ENCODE data around the gene SCN4A. TPM values are rescaled to one million over a fixed set of nuclear protein-coding genes. Genes with fewer than 3 reads are reported as not detected.

SCN4A gene
- total and polyA plus RNA-seq, 8 donors = 0.05 to 0.88 (median 0.58) TPM

DNA sequence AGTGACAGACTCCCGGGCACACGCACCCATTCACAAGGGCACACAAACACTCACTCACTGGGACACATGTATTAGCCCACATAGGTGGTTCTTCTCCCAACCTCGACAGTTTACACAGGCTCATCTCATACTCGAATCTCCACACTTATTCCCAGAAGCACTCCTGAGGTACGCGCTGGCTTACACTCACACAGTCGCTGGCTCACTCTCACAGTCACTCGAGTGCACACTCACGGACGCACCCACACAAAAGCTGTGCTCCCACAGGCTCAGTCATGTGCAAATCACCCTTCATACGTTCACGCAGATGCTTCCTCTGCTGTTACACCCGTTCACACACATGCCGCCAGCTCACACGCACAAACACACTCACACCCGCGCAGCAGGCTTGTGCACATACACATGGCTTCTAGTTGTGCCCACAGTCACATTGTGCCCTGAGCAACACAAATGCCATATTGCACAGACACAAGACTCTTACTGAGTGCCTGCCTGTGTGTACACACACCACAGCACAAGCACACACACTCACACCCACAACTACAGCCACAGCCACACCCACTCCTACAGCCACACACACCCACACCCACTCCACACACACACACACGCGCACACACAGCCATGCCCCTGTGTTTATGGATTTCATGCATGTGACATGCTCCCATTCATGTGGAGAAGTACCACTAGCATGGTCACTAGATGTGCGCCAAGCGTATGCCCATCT, 17.1 kb upstream of the SCN4A start:
- TF ChIP-seq, protein P1, sequence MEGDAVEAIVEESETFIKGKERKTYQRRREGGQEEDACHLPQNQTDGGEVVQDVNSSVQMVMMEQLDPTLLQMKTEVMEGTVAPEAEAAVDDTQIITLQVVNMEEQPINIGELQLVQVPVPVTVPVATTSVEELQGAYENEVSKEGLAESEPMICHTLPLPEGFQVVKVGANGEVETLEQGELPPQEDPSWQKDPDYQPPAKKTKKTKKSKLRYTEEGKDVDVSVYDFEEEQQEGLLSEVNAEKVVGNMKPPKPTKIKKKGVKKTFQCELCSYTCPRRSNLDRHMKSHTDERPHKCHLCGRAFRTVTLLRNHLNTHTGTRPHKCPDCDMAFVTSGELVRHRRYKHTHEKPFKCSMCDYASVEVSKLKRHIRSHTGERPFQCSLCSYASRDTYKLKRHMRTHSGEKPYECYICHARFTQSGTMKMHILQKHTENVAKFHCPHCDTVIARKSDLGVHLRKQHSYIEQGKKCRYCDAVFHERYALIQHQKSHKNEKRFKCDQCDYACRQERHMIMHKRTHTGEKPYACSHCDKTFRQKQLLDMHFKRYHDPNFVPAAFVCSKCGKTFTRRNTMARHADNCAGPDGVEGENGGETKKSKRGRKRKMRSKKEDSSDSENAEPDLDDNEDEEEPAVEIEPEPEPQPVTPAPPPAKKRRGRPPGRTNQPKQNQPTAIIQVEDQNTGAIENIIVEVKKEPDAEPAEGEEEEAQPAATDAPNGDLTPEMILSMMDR (IDR thresholded peaks at IDR 0.05) = no peak
- no peak for DNase-seq
- Histone ChIP-seq H3K27me3 (peaks cover 0 to 7% of the 10 kb centered on the region in 2 donors), H3K4me1 (peaks cover 16 to 31% of the 10 kb centered on the region in 2 donors), H3K27ac (no peak overlapping the region), H3K4me3 (no peak overlapping the region), H3K9me3 (no peaks in the 10 kb centered on the region), H3K36me3 (no peaks in the 10 kb centered on the region)
- intact Hi-C loops (cut with DNase I) = loop anchor here in 1 of 2 donors (10.0 kb wide), 1 partner anchor 65 kb away; no protein-coding TSS in a partner anchor
- ATAC-seq = no peak

DNA sequence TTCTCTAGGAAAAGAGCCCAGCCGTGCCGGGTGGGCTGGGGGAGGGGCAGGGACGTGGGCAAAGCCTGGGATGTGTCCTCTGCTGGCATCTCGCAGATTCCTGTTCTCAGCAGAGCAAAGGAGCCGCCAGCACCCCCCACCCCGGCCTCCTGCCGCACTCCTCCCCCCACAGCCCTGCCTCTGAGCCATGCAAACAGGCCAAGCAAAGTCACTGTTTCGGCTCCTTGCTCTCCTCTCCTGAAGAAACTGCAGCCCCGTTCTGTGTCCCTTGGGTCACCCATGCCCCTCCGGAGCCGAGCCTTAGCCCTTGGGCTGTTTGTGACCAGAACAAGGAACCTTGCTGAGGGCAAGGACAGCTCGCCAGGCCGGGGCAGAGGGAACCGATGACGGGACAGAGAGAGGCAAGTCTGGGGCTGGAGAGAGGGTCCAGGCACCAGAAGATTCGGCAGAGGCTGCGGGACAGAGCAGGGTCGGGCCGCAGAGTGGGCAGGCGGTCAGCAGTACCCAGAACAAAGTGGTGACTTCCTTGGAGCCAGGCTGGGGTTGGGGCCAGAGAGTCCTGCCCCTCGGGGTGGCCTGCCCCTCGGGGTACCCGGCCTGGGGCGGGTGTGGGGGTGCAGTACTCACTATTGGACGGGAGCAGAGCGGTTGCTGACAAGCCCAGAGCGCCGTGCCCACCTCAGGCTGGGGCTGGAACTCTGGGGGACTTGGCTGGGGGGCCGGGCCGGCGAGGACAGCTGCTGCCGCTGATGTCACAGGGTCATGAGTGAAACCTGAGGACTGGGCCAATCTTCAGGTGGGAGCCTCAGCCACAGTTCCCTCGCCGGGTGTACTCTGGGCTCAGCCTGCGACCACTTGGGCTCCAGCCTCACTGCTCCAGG, 16.3 kb upstream of the SCN4A start:
- Histone ChIP-seq H3K4me3 (no peak overlapping the region), H3K4me1 (peaks cover 24 to 39% of the 10 kb centered on the region in 2 donors), H3K9me3 (no peaks in the 10 kb centered on the region), H3K27ac (no peak overlapping the region), H3K27me3 (peaks cover 0 to 7% of the 10 kb centered on the region in 2 donors), H3K36me3 (no peaks in the 10 kb centered on the region)
- ATAC-seq = no peak
- peak in 1 of 4 donors; percentile 68 for DNase-seq
- intact Hi-C loops (cut with DNase I) = loop anchor here in 1 of 2 donors (10.0 kb wide), 1 partner anchor 64 kb away; no protein-coding TSS in a partner anchor
- TF ChIP-seq, protein P1 (IDR thresholded peaks at IDR 0.05) = no peak

DNA sequence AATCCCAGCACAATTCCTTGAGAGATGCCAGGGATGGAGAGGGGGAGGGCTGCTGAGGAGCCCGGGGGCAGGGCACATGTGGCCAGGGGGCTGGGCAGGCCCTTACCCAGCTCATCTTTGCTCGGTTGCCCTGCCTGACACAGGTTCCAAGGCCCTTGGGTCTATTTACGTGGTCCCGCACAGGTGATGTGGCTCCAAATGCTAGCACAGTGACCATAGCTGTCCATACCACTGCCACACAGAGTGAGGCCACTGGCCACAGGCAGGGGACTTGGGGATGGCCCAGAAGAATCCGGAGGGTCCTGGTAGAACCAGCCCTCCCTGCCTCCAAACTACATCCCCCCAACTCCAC, 15.4 kb upstream of the SCN4A start:
- H3K4me1 ChIP-seq = peaks cover 31 to 47% of the 10 kb centered on the region in 2 donors
- H3K27ac ChIP-seq = no peak overlapping the region
- no peaks in the 10 kb centered on the region for H3K9me3 ChIP-seq
- no peaks in the 10 kb centered on the region for H3K36me3 ChIP-seq
- TF ChIP-seq, protein P1 (IDR thresholded peaks at IDR 0.05) = no peak
- no peak for ATAC-seq
- DNase-seq = no peak
- H3K4me3 ChIP-seq = no peak overlapping the region
- intact Hi-C loops (cut with DNase I) = loop anchor here in 1 of 2 donors (10.0 kb wide), 1 partner anchor 63 kb away; no protein-coding TSS in a partner anchor
- peaks cover 0 to 7% of the 10 kb centered on the region in 2 donors for H3K27me3 ChIP-seq

DNA sequence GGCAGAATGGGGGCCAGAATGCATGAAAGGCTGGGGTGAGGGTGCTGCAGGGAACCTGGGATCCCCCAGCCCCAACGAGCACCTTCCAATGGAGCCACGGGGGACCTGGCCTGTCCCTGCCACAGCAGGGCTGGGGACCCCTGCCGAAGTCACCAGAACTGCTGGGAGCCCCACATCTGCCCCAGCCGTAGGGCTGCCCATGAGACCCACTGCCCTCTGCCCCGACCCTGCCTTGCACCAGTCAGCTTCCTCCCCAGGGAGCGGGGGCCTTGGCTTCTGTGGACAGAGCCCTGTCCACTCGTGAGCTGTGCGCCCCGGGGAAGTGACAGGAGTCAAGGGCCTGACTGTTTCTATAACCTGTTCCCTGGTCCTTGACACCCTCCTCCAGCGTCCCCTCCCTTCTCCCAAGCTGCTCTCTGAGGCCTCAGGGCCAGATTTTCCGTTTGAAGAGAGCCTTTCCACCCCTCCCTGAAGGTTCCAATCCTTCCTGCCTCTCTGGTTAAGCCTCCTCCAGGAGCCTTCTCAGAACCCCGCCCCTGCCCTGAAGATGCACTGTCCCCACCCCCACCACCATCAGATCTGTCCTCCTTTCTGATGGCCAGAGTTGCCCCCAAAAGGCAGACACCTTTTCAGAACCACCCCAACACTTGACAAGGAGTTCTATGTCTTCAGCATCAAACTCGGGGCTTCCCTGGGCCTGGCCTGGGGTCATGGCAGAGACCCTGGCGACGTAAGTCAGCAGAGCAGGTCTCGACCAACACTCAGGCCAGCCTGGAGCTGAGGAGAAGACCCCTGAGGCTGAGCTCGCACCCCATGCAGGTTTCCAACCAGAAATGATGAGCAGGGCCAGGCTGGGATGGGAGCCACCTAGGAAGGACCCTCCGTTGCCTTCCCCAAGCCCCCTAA, 14.8 kb upstream of the SCN4A start:
- no peak overlapping the region for H3K4me3 ChIP-seq

More for the DNA sequence above, 14.8 kb upstream of the SCN4A start:
- intact Hi-C loops (cut with DNase I) = loop anchor here in 1 of 2 donors (10.0 kb wide), 1 partner anchor 63 kb away; no protein-coding TSS in a partner anchor
- H3K27ac ChIP-seq = no peak overlapping the region
- H3K36me3 ChIP-seq = no peaks in the 10 kb centered on the region
- TF ChIP-seq, protein P1 (IDR thresholded peaks at IDR 0.05) = no peak
- DNase-seq = peak in 1 of 4 donors; percentile 71
- H3K4me1 ChIP-seq = peaks cover 31 to 51% of the 10 kb centered on the region in 2 donors
- no peak for ATAC-seq
- no peaks in the 10 kb centered on the region for H3K9me3 ChIP-seq
- peaks cover 0 to 7% of the 10 kb centered on the region in 2 donors for H3K27me3 ChIP-seq

Data from left lung (tissue), 10 donors.